GM19455 (cell line): ENCODE measurements around the gene MRPL23.

Source experiments
- ATAC-seq: cut with Tn5 transposase; IDR thresholded peaks from one replicate; pipeline ENCODE4 v1.9.1; 2021; ENCODE audit not compliant: unreplicated experiment

MRPL23 gene

GRCh38 chr11:1946812-1947484 lies at the start of gene MRPL23:
Gene MRPL23 (plus strand): TSS chr11:1947332. CDS start chr11:1947363, 31 bp downstream.
- ATAC-seq: no peak

DNA sequence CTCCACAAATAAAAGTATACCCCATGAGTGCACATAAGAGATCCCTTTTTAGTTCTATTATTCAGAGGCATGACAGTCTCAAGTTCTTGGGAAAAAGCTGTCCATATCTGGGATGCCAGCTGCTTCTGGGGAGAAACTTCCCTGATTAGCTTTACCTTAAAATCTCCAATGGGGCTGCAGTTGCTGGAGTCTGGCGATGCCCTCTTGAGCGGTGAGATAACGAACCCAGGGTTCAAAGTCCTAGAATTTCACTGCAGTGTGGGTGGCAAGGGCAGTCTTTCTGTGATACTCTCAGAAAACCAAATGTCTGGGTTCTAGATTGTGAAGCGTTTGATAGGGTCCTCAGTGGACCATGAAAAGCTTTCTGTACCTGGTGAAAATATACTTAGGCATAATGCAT lies 48.0 kb upstream of the MRPL23 start:
- no peak for ATAC-seq

DNA sequence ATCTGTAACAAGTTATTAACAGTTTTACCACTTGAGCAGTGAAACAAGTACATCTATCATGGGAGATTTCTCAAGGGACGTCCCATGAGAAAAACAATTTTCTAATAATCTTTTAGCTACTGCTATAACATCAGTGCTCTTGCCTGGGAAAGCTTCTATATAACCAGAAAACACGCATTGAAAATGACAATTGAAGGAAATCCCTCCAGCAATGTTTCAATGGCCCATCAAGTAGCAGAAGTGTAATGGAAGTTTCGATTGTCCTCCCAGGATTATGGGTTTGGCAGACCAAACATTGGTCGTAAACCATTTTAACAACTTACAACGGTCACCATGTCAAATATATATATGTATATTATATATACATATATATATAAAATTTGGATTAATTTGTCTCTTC lies 47.4 kb upstream of the MRPL23 start:
- no peak for ATAC-seq

GRCh38 chr11:1906181-1906580 lies 41.0 kb upstream of the MRPL23 start:
- no peak for ATAC-seq

GRCh38 chr11:1906611-1907423 lies 40.3 kb upstream of the MRPL23 start:
- no peak for ATAC-seq

GRCh38 chr11:1908618-1909017 lies 38.5 kb upstream of the MRPL23 start:
- no peak for ATAC-seq

- no peak for ATAC-seq
These were observed 37.6 kb upstream of the MRPL23 start for GRCh38 chr11:1909524-1909923.

DNA sequence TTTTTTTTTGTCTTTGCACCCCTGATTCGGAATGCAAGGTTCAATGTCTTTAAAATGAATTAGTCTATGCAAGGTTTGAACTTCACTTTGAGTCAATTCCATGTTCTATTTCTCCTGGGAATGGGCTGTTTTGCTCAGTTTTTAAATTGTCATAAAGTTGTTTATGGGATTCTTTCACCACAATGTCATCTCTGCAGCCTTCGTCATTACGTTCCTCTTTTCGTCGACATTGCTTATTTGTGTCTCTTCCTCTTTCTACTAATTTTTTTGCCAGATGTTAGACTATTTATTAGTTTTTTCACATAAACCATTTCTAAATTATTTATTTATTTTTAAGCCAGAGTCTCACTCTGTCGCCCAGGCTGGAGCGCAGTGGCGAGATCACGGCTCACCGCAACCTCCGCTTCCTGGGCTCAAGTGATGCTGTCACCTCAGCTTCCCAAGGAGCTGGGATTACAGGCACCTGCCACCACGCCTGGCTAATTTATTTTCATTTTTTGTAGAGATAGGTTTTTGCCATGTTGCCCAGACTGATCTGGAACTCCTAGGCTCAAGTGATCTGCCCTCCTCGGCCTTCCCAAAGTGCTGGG lies 34.7 kb upstream of the MRPL23 start:
- no peak for ATAC-seq

GRCh38 chr11:1913271-1914060 lies 33.7 kb upstream of the MRPL23 start:
- no peak for ATAC-seq

DNA sequence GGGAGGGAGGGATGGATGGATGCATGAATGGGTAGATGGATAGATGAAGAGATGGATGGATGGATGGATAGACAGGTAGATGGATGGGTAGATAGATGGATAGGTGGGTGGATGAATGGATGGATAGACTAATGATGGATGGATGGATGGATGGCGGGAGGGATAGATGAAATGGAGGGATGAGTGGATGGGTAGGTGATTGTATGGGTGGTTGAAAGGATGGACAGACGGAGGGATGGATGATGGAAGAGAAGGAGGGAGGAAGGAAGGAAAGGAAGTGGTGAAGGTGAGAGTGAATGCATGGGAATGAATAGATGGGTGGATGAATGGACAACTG lies 31.4 kb upstream of the MRPL23 start:
- no peak for ATAC-seq

DNA sequence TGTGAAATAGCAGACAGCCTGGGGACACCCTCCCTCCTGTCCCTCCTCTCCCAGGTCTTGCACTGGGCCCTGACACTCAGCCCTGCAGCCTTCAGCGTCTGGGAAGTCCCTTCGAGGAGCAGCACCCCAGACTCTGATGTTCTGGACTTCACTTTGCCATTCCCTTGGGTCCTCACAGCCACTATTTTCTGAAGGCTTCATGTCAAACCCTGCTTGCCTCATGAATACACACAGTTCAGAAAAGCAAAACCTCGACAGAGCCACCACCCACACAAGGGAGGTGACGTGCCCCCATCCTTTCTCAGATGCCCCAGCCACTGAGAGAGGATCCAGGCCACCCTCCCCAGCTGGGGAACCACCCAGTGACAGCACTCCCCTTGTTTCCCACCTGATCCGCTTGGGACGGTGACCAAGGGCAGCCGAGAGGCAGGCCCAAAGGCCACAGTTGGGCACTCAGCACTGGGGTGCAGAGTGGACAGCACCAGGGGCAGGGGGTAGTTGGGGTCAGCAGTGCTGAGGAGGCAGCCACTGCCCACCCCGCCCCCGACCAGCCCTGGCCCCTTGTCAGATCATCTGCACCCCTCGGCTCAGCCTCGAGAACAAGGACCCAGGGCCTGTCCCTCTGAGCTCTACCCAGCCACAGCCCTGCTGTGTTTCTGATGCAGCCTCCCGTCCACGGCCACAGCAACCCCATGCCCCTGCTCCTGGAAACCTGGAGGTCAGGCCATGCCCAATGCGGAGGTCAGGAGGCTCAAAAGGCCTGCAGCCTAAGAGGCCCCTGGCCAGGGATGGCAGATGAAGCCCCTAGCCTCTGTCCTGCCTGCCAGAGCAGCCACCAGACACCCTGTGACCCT lies 30.8 kb upstream of the MRPL23 start:
- ATAC-seq: no peak

DNA sequence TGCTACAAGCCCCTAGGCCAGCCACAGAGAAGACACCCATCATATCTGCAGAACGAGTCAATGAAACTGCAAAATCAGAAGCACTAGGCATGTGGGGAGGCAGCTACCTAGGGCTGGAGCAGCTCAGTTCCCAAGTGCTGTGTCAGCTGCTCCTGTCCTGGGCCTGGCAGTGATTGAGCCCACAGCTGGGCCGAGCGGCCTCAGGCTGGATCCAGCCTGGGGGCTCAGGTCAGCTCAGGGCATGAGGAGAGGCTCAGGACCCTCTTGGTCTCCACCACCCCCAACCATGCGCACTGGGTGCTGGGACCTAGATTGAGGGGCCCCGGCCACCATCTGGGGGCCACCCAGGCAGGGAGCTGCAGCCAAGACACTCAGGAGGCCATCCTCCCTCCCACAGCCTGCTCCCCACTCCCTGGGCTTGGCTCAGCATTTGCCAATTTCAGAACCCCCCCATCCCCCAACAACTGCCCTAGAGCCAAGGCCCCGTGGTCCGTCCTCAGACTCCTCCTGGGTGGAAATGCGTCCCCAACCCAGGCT lies 30.1 kb upstream of the MRPL23 start:
- no peak for ATAC-seq

DNA sequence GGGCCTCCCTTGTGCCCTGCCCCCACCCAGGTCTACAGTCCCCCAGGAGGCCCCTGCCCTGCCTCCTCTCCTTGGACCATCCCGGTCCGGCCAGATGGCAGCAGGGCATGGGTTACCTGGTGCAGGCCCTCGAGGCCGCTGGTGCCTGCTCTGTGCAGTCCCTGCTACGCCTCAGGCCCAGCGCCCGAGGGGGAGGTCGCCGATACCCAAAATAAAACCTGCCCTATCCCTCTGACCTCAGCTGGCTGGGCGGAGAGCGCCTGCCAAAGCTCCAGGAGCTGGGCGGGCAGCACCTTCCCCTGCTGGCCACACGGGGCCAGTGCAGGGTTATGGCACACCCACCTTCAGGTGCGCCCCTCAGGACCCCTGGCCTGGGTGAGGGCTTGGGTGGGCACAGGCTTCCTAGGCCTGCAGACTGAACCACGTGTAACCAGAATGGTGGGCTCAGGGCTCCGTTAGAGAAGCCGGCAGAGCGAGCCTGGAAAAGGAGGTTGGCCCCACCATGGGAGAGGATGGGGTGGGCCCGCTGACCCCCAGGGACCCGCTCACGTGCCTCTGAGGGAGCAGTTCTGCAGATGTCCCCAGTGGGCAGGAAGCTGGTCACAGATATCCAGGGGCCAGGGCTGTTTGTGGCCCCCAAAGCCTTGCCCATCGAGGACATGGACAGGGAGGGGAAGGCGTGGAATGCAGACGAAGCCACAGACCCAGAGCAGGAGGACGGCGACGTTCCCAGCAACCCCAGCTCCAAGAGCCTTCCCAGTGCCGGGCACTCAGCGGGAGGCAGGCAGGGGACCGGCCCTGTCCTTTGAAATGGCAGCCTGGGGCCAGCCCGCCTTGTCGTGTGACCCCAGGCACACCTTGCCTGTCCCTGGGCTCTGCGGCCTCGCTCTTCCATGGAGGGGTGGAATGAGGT lies 29.4 kb upstream of the MRPL23 start:
- no peak for ATAC-seq

DNA sequence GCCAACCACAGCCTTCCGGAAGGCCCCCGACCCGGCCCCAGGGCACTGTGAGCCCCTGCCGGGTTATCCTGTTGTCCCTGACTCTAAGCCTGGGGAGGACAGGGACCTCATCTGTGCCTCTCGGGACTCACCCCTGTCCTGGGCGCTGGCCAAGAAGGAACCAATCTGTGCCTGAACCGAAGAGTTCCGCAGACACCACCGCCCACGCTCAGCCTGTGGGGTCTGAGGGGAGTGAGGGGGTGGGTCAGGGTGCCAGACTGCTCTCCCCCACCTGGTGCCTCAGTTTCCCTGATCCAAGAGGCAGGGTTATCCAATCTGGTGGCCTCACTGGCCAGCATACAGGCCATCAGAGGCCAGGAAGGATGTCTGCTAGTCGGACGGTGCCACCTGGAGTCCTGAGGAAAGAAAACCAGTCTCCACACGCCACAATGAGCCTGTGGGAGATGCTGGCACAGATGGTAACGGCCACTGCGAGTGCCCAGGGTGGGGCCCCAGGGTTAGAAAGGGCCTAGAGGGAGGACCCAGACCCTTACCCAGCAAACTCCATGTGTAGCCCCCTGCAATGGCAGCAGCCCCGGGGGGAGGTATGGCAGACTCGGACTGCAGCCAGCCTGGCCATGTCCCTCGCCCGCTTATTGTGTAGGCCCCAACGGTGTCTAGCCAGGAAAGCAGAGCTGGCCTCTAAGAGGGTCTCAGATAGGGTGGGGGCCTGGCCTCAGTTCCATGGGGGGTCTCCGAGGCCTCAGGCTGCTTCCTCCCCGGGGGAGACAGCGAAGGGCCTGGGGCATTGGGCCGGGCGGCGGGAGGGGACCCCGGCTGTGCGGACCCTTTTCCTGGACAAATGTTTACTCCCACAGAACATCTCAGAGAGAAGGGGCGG lies 28.5 kb upstream of the MRPL23 start:
- no peak for ATAC-seq

DNA sequence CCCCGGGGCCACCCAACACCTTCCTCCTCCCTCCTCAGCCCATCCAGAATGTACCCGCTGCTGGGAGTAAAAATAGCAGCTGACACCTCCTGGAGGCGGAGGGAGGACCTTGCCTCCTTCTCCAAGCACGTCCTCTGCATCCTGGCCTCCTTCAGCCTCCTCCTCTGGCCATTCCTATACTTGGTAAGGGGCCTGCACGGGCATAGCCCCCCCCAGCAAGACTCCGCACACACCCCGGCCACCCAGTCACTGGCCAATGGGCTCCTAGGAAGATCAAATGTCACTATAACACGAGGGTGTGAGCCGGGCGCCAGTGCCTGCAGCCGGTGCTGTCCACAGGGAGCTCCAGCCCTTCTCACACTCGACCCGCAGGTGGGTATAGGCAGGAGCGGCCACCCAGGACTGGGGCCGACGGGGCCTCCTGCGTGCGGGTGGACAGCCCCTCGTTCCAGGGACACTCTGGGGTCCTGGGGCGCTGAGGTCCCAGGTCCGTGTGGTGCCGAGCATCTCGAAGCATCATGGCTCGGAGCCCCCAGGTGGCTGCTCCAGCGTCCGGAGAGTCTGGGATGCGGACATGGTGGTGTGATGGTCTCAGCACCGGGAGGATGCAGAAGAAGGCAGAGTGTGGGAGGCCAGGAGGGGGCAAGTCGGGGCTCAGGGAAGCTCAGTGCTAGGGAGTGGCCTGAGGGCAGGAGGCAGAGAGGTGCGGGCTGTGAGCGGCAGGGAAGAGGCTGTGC lies 27.6 kb upstream of the MRPL23 start, which contains the start of gene TNNT3:
Gene TNNT3, plus strand, starts transcription at position 313 of the 737 bp plus-strand sequence. CDS start 3,172 bp downstream, outside the sequence.
- no peak for ATAC-seq

- no peak for ATAC-seq
These were observed 26.8 kb upstream of the MRPL23 start for GRCh38 chr11:1920128-1920908.
